HG03442 (cell line): ENCODE measurements around the gene OSBPL8.
"Not testable (repeated sequence)": the region's sequence is repeated elsewhere in the genome, so short reads cannot be mapped to it uniquely, and the experiment has no call there.

ENCODE experiments used
- ATAC-seq: cut with Tn5 transposase; IDR thresholded peaks from one replicate; pipeline ENCODE4 v1.9.1; 2021; ENCODE audit warnings: mild to moderate bottlenecking, moderate library complexity; ENCODE audit not compliant: unreplicated experiment

The OSBPL8 gene

GRCh38 chr12:76529226-76529918, 30.2 kb downstream of the OSBPL8 start:
- ATAC-seq = no peak

- no peak for ATAC-seq
Observed at GRCh38 chr12:76523408-76523807, 36.2 kb downstream of the OSBPL8 start.

- ATAC-seq = no peak
Observed at GRCh38 chr12:76520348-76520747, 39.2 kb downstream of the OSBPL8 start.

- ATAC-seq = peak; percentile 66
Observed at GRCh38 chr12:76519538-76519937, 40.0 kb downstream of the OSBPL8 start.

DNA sequence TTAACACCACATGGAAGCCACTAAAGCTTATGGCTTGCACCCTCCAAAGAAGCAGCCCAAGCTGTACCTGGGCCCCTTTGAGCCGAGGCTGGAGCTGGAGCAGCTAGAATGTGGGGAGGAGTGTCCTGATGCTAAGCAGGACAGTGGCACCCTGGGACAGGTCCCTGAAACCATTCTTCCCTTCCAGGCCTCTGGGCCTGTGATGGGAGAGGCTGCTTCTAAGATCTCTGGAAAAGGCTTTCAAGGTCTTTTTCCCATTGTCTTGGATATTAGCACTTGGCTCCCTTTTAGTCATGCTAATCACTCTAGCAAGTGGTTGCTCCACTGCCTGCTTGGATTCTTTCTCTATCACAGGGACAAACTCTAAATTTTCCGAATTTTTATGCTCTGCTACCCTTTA, 40.9 kb downstream of the OSBPL8 start:
- ATAC-seq = no peak

DNA sequence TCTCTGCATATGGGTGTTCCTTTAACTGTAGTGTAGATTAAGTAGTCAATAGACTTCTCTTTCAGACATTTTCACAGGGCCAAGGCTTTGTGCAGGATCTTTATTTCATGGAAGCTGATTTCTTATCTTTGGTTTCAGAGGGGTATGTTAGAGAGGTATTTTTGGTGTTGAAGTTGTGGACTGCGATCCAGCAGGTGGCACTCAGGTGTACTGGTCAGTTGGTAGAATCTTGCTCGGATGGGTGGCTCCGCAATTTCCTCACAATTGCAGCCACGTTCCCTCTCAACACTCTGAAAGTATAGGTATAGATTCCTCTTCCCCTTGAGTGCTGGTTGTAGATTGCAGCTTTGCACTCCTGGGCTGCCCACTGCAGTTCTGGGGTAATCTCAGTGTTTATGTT, 44.3 kb downstream of the OSBPL8 start:
- ATAC-seq = no peak

GRCh38 chr12:76511116-76511716, 48.4 kb downstream of the OSBPL8 start:
- peak; percentile 83 for ATAC-seq

- ATAC-seq = no peak
Observed at GRCh38 chr12:76508128-76508980, 51.2 kb downstream of the OSBPL8 start.

- ATAC-seq = no peak
Observed at GRCh38 chr12:76506149-76506548, 53.4 kb downstream of the OSBPL8 start.

GRCh38 chr12:76505050-76505449, 54.5 kb downstream of the OSBPL8 start:
- no peak for ATAC-seq

DNA sequence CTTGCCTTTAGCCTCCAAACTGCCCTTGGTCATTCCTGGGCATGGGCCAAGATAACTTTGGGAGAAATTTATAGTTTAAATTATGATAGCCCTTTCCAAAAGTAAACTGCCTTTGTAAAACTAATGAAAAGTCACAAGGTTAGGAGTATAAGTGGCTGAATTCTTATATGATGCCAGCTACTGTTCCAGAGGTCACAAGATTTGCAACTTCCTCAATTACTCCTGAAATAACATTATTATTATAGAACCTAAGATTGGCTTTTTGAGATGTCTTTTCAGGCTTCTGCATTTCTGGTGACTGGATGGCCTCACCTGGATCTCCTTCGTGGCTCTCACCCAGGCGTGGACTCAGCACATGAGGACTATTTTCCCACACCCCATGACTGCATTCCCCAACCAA, 55.0 kb downstream of the OSBPL8 start:
- ATAC-seq = no peak

- no peak for ATAC-seq
Observed at GRCh38 chr12:76503957-76504356, 55.6 kb downstream of the OSBPL8 start.

- no peak for ATAC-seq
Observed at GRCh38 chr12:76501390-76501789, 58.2 kb downstream of the OSBPL8 start.

GRCh38 chr12:76499136-76499535, 60.4 kb downstream of the OSBPL8 start:
- ATAC-seq = not testable (repeated sequence)

DNA sequence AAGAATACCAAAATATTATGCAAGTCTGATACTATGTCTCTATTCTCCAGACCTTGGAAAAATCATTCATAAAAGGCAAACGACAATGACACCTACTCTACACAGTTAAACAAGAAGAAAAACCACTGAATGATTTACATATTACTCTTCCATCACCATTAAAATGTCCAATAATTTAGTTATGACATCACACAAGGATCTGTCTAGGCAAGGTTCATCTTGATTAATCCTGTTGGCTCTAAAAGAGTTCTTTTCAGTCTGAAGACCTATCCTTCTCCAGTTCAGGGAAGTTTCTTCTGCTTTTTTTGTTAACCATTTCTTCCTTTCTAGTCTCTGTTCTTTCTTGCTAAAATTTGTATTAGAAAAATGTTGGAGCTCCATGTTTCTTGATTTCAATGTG, 64.0 kb downstream of the OSBPL8 start:
- no peak for ATAC-seq

DNA sequence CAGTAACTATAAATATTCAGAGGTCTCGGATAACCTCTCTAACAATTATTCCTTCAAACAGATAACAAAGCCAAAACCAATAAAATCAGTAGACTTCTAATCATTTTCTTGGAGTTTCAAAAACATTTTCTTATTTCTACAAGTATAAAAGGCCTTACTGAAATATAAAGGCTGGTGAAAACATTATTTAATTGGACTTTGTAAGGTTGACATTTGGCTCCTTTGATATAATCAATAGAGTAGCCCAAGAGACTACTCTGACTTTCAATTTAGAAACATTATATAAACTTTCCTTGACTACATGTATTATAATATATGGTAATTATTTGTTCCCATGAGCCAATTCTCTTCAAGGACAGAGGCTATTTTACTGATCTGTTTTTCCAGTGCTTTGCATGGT, 68.3 kb downstream of the OSBPL8 start:
- ATAC-seq = no peak

DNA sequence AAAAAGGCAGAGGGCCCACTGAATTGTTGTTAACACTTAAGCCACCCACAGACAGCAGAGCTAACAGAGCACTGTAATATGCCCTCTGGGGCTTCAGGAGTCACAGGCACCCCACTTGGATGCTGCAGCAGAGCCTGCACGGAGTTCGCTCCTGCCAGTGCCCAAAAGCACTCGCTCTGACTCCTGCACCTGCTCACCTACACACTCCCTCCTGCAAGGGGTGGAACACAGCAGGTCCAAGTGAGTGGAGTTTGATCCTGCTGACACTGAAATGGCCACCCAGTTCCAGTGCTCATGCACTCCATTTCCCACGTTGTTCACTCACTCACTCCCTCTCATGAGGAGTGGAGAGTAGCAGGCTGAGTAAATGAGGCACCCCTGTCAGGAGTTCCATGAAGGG, 68.8 kb downstream of the OSBPL8 start:
- no peak for ATAC-seq

DNA sequence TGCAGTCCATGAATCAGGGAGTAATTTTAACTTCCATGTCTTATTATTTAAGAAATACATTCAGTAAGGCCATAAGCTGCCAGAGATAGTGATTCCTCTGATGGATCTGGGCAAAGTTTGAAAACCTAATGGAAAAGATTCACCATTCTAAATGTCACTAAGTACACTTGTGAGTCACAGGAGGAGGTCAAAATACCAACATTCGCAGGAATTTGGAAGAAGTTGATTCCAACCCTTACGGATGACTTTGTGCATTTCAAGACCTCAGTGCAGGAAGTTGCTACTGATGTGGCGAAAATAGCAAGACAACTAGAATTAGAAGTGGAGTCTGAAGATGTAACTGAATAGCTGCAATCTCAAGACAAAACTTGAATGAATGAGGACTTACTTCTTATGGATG, 69.8 kb downstream of the OSBPL8 start:
- no peak for ATAC-seq

DNA sequence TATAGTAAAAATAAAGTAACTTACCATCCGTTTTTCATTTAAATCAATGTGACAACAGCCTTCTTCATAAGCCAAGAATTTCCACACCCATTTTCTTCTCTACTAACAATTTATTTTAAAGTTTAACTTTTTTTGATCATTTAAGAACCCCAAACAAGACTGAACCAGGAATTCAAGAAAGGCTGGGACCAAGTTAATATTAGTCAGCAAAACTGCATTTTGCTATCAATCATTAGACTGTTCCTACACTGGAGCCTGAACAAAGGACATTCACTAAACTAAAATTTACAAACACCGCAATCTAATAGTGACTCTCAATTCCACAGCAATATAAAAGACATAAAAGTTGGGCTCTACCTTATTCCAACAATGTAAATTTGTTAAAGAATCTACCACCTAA, 73.6 kb downstream of the OSBPL8 start:
- no peak for ATAC-seq

DNA sequence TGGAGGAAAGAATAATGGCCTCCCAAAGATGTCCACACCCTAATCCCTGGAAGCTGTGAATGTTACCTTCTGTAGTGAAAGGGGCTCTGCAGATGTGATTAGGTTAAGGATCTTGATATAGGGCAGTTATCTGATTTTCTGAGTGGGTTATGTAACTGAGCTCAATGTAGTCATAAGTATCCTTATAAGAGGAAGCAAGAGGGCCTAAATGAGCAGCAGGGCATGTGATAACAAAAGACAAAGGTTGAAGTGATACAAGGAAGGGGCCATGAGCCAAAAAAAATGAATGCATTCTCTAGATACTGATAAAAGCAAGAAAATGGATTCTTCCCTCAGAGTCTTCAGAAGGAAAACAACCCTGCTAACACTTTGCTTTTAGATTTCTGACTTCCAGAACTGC, 78.8 kb downstream of the OSBPL8 start:
- ATAC-seq = no peak

DNA sequence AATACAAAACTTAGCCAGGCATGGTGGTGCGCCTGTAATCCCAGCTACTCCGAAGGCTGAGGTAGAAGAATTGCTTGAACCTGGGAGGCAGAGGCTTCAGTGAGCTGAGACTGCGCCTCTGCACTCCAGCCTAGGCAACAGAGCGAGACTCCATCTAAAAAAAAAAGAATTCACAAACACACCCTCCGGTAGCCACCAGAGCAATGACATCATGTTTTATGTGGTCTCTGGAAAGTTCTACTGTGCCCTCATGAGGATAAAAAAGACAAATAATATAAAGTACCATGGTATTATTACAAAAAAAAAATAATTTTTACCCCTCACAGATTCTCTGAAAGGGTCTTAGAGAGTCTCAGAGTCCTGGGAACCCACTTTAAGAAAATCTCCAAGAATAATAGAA, 81.5 kb downstream of the OSBPL8 start:
- ATAC-seq = no peak

DNA sequence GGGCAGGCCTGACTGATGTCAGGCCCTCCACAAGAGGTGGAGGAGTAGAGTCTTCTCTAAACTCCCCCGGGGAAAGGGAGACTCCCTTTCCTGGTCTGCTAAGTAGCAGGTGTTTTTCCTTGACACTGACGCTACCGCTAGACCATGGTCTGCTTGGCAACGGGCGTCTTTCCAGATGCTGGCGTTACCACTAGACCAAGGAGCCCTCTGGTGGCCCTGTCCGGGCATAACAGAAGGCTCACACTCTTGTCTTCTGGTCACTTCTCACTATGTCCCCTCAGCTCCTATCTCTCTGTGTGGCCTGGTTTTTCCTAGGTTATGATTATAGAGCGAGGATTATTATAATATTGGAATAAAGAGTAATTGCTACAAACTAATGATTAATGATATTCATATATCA, 86.7 kb downstream of the OSBPL8 start:
- ATAC-seq = not testable (repeated sequence)
